HepG2 (cell line): Measurements from ENCODE around the gene UGT1A3. TPM values are rescaled to one million over a fixed set of nuclear protein-coding genes. Genes with fewer than 3 reads are reported as not detected.

Source experiments
- ATAC-seq: fragments of 200-7000 bp; cut with Tn5 transposase; 3 replicates; pipeline ENCODE4 v1.9.1; 2020; ENCODE audit warnings: mild to moderate bottlenecking, moderate library complexity
- BruUV-seq: library from RNA; stranded (reverse); fragments of 400-500 nt; replicated peaks from 2 replicates; lab custom pipeline; 2021; lab: Mats Ljungman, UMichigan
- CTCF ChIA-PET: fragments of 300-600 bp; formaldehyde crosslinking; extraction: SDS; loops from one replicate; lab custom pipeline; 2021; ENCODE audit warnings: low total read pairs, inconsistent platforms, low intra/inter-chr PET ratio; lab: Yijun Ruan, JAX
- POLR2A ChIA-PET: fragments of 350-600 bp; sonication (Branson Sonifier 250); formaldehyde crosslinking; loops from one replicate; lab custom pipeline; 2020; ENCODE audit warnings: antibody characterized with exemption, inconsistent platforms; lab: Yijun Ruan, JAX
- DNase-seq: peaks from one replicate; pipeline ENCODE4 v3.0.0-alpha.2; 2015; ENCODE audit warnings: low spot score
- FAIRE-seq: peaks from 3 replicates; lab custom pipeline; 2011; peaks lifted over from hg19 to GRCh38; lab: Jason Lieb, UNC
- H2AFZ ChIP-seq: one replicate; pipeline ENCODE4 v1.6.1; 2011; ENCODE audit warnings: low read length, inconsistent platforms
- H3K27ac ChIP-seq: fragments of 300-600 bp; 3 replicates; pipeline ENCODE4 v1.8.0; 2011; ENCODE audit warnings: mixed run types, mild to moderate bottlenecking, mixed read lengths, low read length, inconsistent platforms; ENCODE audit not compliant: insufficient read depth; ENCODE audit errors: extremely low read length
- H3K27me3 ChIP-seq, 2 experiments: fragments of 200-600 bp in 1 of 2; 2 replicates in 1 of 2; 3 replicates in 1 of 2; pipeline versions ENCODE4 v1.6.0 to v1.8.0; 2011; ENCODE audit warnings: low read length in 2 of 2, mild to moderate bottlenecking in 2 of 2, moderate library complexity in 2 of 2, inconsistent platforms in 1 of 2; ENCODE audit not compliant: insufficient read depth in 2 of 2, control insufficient read depth in 1 of 2
- H3K36me3 ChIP-seq, 2 experiments: fragments of 200-600 bp in 1 of 2; replicated peaks in 1 of 2; 2 replicates in 1 of 2; 3 replicates in 1 of 2; pipeline versions ENCODE4 v1.5.1 to v1.8.0; 2011; ENCODE audit warnings: low read length in 2 of 2, inconsistent platforms in 1 of 2; ENCODE audit not compliant: insufficient read depth in 2 of 2, control insufficient read depth in 1 of 2
- H3K4me1 ChIP-seq: 2 replicates; pipeline ENCODE4 v1.5.1; 2012; ENCODE audit warnings: low read length, inconsistent platforms; ENCODE audit not compliant: insufficient read depth
- H3K4me2 ChIP-seq: 2 replicates; pipeline ENCODE4 v1.6.0; 2011; ENCODE audit warnings: low read depth, low read length, inconsistent platforms
- H3K4me3 ChIP-seq, 3 experiments: fragments of 200-600 bp in 1 of 3; sonication (generic), shearing (Covaris generic) in 1 of 3; replicated peaks in 1 of 3; 2 replicates each; pipeline ENCODE4 v1.5.1; 2011 to 2016; ENCODE audit warnings: low read length in 3 of 3, inconsistent platforms in 2 of 3, low read depth in 2 of 3, mild to moderate bottlenecking in 2 of 3, control low read depth in 1 of 3, mixed read lengths in 1 of 3; ENCODE audit not compliant: insufficient read depth in 1 of 3
- H3K79me2 ChIP-seq: one replicate; pipeline ENCODE4 v1.6.1; 2011; ENCODE audit warnings: low read length, inconsistent platforms; ENCODE audit not compliant: insufficient read depth
- H3K9ac ChIP-seq: 2 replicates; pipeline ENCODE4 v1.6.0; 2011; ENCODE audit warnings: mild to moderate bottlenecking, low read depth, low read length, inconsistent platforms; ENCODE audit not compliant: insufficient read depth
- H3K9me3 ChIP-seq: 2 replicates; pipeline ENCODE4 v1.5.1; 2012; ENCODE audit warnings: mild to moderate bottlenecking, low read length
- H4K20me1 ChIP-seq: 2 replicates; pipeline ENCODE4 v1.6.0; 2011; ENCODE audit warnings: inconsistent platforms, mild to moderate bottlenecking, low read length, moderate library complexity; ENCODE audit not compliant: insufficient read depth
- ATM ChIP-seq: fragments of 450-650 bp; IDR thresholded peaks from 2 replicates; pipeline ENCODE4 v1.7.1; 2017; ENCODE audit warnings: mild to moderate bottlenecking, borderline replicate concordance
- CBFB ChIP-seq: sonication (generic); formaldehyde crosslinking; IDR thresholded peaks from 2 replicates; pipeline ENCODE4 v1.4.0; 2020; ENCODE audit warnings: missing genetic modification reagents
- CHD2 ChIP-seq: IDR thresholded peaks from 2 replicates; pipeline ENCODE4 v1.6.1; 2011; ENCODE audit warnings: low read depth, low read length, improper control_type of control experiment
- GZF1 ChIP-seq: sonication (generic); formaldehyde crosslinking; IDR thresholded peaks from 2 replicates; pipeline ENCODE4 v1.5.1; 2020; ENCODE audit warnings: mild to moderate bottlenecking, missing genetic modification reagents
- HNF4A ChIP-seq: sonication (generic); formaldehyde crosslinking; IDR thresholded peaks from 2 replicates; pipeline ENCODE4 v1.4.0; 2020; ENCODE audit warnings: missing genetic modification reagents
- HNF4G ChIP-seq, 2 experiments: sonication (generic) in 1 of 2; formaldehyde crosslinking in 1 of 2; IDR thresholded peaks; 2 replicates each; pipeline versions ENCODE4 v1.4.0 to v1.6.1; 2011 to 2020; ENCODE audit warnings: borderline replicate concordance in 2 of 2, low read depth in 2 of 2, mild to moderate bottlenecking in 2 of 2, low read length in 1 of 2, missing genetic modification reagents in 1 of 2, moderate library complexity in 1 of 2
- MYC ChIP-seq: sonication (generic); formaldehyde crosslinking; IDR thresholded peaks from 2 replicates; pipeline ENCODE4 v1.9.0; 2021; ENCODE audit warnings: missing genetic modification reagents, borderline replicate concordance
- PRPF4 ChIP-seq: fragments of 200-400 bp; formaldehyde crosslinking; IDR thresholded peaks from 2 replicates; pipeline ENCODE4 v1.6.1; 2016; ENCODE audit warnings: low read length, low read depth; ENCODE audit not compliant: poor library complexity, severe bottlenecking
- RXRA ChIP-seq: sonication (generic); formaldehyde crosslinking; IDR thresholded peaks from 2 replicates; pipeline ENCODE4 v1.5.1; 2020; ENCODE audit warnings: missing genetic modification reagents
- SMC3 ChIP-seq: IDR thresholded peaks from 2 replicates; pipeline ENCODE4 v1.6.1; 2011; ENCODE audit warnings: low read length, improper control_type of control experiment
- SPEN ChIP-seq: sonication (generic); formaldehyde crosslinking; IDR thresholded peaks from 2 replicates; pipeline ENCODE4 v1.5.1; 2020; ENCODE audit warnings: low read depth, mild to moderate bottlenecking, missing genetic modification reagents
- STAG1 ChIP-seq: sonication (generic); formaldehyde crosslinking; IDR thresholded peaks from 2 replicates; pipeline ENCODE4 v1.4.0; 2020; ENCODE audit warnings: missing genetic modification reagents
- XRCC5 ChIP-seq: fragments of 200-400 bp; formaldehyde crosslinking; optimal IDR thresholded peaks from 2 replicates; pipeline ENCODE3; 2017; ENCODE audit warnings: mild to moderate bottlenecking, low read length
- YY1 ChIP-seq: IDR thresholded peaks from 2 replicates; pipeline ENCODE4 v1.6.1; 2011; ENCODE audit warnings: low read length, low read depth, moderate library complexity, mild to moderate bottlenecking; ENCODE audit not compliant: insufficient read depth, insufficient replicate concordance
- ZC3H13 ChIP-seq: sonication (generic); formaldehyde crosslinking; IDR thresholded peaks from 2 replicates; pipeline ENCODE4 v1.8.1; 2023; ENCODE audit warnings: mild to moderate bottlenecking, missing genetic modification reagents, moderate library complexity
- ZNF264 ChIP-seq: sonication (generic); formaldehyde crosslinking; IDR thresholded peaks from 2 replicates; pipeline ENCODE4 v1.4.0; 2020; ENCODE audit warnings: missing genetic modification reagents
- ZNF354B ChIP-seq: sonication (generic); formaldehyde crosslinking; IDR thresholded peaks from 2 replicates; pipeline ENCODE4 v1.8.0; 2022; ENCODE audit warnings: mild to moderate bottlenecking, missing genetic modification reagents
- ZNF430 ChIP-seq: sonication (generic); formaldehyde crosslinking; IDR thresholded peaks from 2 replicates; pipeline ENCODE4 v1.9.0; 2021; ENCODE audit warnings: mild to moderate bottlenecking, missing genetic modification reagents
- ZNF724P ChIP-seq: sonication (generic); formaldehyde crosslinking; IDR thresholded peaks from 2 replicates; pipeline ENCODE4 v1.8.0; 2022; ENCODE audit warnings: missing genetic modification reagents, borderline replicate concordance
- ZNF761 ChIP-seq: sonication (generic); formaldehyde crosslinking; conservative IDR thresholded peaks from 2 replicates; pipeline ENCODE4 v1.4.0; 2020; ENCODE audit warnings: mild to moderate bottlenecking, missing genetic modification reagents
- WGBS: methylation state at CpG from one replicate; pipeline ENCODE4 v1.1.6; 2017; ENCODE audit warnings: low lambda C conversion rate; 5-methylcytosine and 5-hydroxymethylcytosine counted together
- in situ Hi-C: cut with HindIII; loops from 2 replicates; pipeline ENCODE4 v1.10.0; 2017; ENCODE audit warnings: low pct_unique_long_range_greater_than_20kb; ENCODE audit not compliant: extremely low pct_ligation_motif_present
- intact Hi-C: fragments of 100-400 bp; cut with micrococcal nuclease; formaldehyde crosslinking; loops from one replicate; pipeline ENCODE4 v1.10.0; 2022; ENCODE audit not compliant: unreplicated experiment
- polyA plus RNA-seq, 8 experiments: library from polyadenylated mRNA; depleted of rRNA in 3 of 8; stranded (reverse) in 7 of 8; unstranded in 1 of 8; fragments of >200 nt; fragmentation: Illumina TruSeq in 4 of 8; extraction: Trizol in 4 of 8; gene quantifications; 2 replicates each; pipeline versions ENCODE4 v1.2.1 to v1.2.3, GENCODE V29; 2011 to 2016; ENCODE audit warnings: low read depth in 4 of 8, missing spikeins in 1 of 8, mixed read lengths in 1 of 8; ENCODE audit not compliant: insufficient read depth in 1 of 8
- total RNA-seq, 5 experiments: library from RNA; depleted of rRNA; stranded (reverse); fragments of >200 nt; fragmentation: Illumina TruSeq; extraction: Trizol; gene quantifications; 2 replicates each; pipeline ENCODE4 v1.2.3, GENCODE V29; 2016; ENCODE audit warnings: low read depth in 1 of 5
- TF ChIP-seq, protein P1 (sequence below): sonication (generic); formaldehyde crosslinking; IDR thresholded peaks from 2 replicates; pipeline ENCODE4 v1.5.0; 2020; ENCODE audit warnings: missing genetic modification reagents
- TF ChIP-seq, protein P2 (sequence below): sonication (generic); formaldehyde crosslinking; IDR thresholded peaks from 2 replicates; pipeline ENCODE4 v1.8.1; 2023; ENCODE audit warnings: mild to moderate bottlenecking, moderate library complexity, missing genetic modification reagents

The UGT1A3 gene
- total and polyA plus RNA-seq, 2 of the 13 experiments (the other 11 are each of a cell fraction or from before 2014, with no cell fraction given), result not detected

DNA sequence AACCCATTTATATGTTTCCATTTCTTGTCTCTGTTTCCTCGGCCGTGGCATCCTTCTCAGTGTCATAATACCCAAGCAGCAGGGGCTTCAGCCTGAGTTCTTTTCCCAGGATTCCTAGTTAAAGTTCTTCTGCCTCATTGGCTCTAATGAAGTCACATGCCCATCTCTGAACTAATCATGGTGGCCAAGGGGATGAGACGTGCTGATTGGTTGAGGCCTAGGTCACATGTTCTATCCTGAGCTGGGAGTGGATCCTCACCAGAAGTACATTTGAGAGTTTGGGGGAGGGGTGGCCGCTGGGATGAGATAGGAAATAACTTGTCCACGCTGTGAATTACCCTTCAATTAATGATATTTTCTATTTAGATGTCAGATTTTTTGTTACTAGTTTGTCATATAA is 19.9 kb upstream of the UGT1A3 start:
- CTCF ChIA-PET, result no interaction called here

DNA sequence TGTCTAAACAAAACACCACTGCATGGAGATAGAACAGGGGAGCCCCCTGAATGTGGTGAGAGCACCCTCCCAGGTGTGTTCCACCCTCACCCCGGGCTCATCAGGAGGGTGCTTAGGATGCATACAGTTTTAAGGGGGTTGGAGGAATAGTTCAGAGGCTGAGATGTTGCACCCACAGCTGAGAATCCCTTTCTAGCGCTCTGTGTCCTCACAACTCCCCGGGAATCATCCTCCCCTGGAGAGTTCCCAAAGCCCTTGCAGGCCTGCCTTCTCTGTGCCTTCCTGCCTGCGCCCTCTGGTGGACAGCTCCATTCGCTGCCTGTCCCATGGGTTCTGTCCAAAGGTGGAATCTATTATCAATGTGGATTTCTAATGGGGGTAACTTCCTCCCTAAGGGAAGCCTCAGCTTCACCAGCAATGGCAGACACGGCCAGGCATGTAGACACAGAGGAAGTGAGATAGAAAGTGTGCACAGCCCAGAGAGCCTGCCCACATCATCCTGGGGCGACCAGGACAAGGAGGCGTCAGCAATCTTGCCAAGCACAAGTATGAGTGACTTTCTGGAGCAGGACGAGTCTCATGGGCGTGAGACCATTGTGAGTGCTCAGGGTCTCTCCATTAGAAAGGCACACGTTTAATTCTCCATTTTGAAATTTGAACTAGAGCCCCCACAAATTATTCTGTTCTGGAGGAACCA is 17.4 kb upstream of the UGT1A3 start:
- 38% methylated on average over 10 of the region's 11 CpGs for WGBS
- Histone ChIP-seq H4K20me1 (no peaks in the 10 kb centered on the region), H3K4me1 (no peaks in the 10 kb centered on the region), H3K27ac (no peak overlapping the region), H3K79me2 (no peaks in the 10 kb centered on the region), H3K4me3 (no peak overlapping the region), H3K9me3 (no peaks in the 10 kb centered on the region), H3K4me2 (no peak overlapping the region), H3K9ac (no peak overlapping the region), H3K36me3 (no peaks in the 10 kb centered on the region), H2AFZ (no peak overlapping the region), H3K27me3 (no peaks in the 10 kb centered on the region)
- ATAC-seq (peak; percentile 99), DNase-seq (peak; percentile 64), FAIRE-seq (peak; percentile 94)
- in situ Hi-C loops (no loop called here), intact Hi-C loops (loop anchor here (2.0 to 5.0 kb wide), 4 partner anchors 129 to 309 kb away; no protein-coding TSS in a partner anchor)
- CTCF ChIA-PET, result no interaction called here
- POLR2A ChIA-PET, result no interaction called here
- no TSS peak for BruUV-seq
- TF ChIP-seq SMC3 (peak; percentile 88), STAG1 (CRISPR knock-in tag) (peak; percentile 87), SPEN (CRISPR knock-in tag) (no peak), CHD2 (no peak), HNF4A (CRISPR knock-in tag) (peak; percentile 34; the same call in 1 of the 2 replicates), XRCC5 (peak; percentile 70), HNF4G (IDR thresholded peaks at IDR 0.05; ENCODE audit: borderline replicate concordance, low read depth, low read length) (0 out of 2 replicates have a peak, but pooled peaks have one; percentile 41), HNF4G (CRISPR knock-in tag; IDR thresholded peaks at IDR 0.05; ENCODE audit: borderline replicate concordance, low read depth) (no peak), PRPF4 (no peak), ZNF761 (CRISPR knock-in tag) (no peak)
- TF ChIP-seq, protein P1, sequence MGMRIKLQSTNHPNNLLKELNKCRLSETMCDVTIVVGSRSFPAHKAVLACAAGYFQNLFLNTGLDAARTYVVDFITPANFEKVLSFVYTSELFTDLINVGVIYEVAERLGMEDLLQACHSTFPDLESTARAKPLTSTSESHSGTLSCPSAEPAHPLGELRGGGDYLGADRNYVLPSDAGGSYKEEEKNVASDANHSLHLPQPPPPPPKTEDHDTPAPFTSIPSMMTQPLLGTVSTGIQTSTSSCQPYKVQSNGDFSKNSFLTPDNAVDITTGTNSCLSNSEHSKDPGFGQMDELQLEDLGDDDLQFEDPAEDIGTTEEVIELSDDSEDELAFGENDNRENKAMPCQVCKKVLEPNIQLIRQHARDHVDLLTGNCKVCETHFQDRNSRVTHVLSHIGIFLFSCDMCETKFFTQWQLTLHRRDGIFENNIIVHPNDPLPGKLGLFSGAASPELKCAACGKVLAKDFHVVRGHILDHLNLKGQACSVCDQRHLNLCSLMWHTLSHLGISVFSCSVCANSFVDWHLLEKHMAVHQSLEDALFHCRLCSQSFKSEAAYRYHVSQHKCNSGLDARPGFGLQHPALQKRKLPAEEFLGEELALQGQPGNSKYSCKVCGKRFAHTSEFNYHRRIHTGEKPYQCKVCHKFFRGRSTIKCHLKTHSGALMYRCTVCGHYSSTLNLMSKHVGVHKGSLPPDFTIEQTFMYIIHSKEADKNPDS (CRISPR knock-in tag), result no peak
- TF ChIP-seq, protein P2, sequence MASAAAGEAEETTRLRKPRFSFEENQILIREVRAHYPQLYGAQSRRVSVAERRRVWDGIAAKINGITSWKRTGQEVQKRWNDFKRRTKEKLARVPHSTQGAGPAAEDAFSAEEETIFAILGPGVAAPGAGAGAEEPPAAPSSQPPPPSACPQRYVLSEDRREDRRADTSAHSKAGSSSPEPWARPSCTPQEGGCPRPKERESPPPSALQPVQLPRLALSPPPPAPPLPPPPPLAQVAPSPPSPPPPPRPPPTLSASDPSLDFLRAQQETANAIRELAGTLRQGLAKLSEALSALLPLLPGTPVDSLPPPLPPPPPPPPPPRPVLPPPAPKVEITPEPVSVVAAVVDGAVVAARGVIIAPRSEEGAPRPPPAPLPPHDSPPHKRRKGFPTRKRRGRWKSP, result no peak

More for the DNA sequence above, 19.9 kb upstream of the UGT1A3 start:
- WGBS, result 68% methylated on average over 5 of the region's 5 CpGs
- H3K27ac ChIP-seq, result no peak overlapping the region
- TF ChIP-seq CBFB (CRISPR knock-in tag) (no peak), ATM (no peak), ZNF724P (no peak), GZF1 (CRISPR knock-in tag) (no peak), YY1 (no peak), ZNF430 (CRISPR knock-in tag) (no peak), MYC (CRISPR knock-in tag) (no peak), ZC3H13 (CRISPR knock-in tag) (no peak), RXRA (CRISPR knock-in tag) (no peak), ZNF354B (no peak), ZNF264 (CRISPR knock-in tag) (no peak)
- H3K4me1 ChIP-seq, result no peaks in the 10 kb centered on the region
- no peaks in the 10 kb centered on the region for H3K9me3 ChIP-seq
- no peaks in the 10 kb centered on the region for H4K20me1 ChIP-seq
- intact Hi-C loops (no loop called here), in situ Hi-C loops (no loop called here)
- no peak overlapping the region for H3K4me2 ChIP-seq
- H3K4me3 ChIP-seq, result no peak overlapping the region
- no TSS peak for BruUV-seq
- POLR2A ChIA-PET, result no interaction called here
- no peak for DNase-seq
- H3K9ac ChIP-seq, result no peak overlapping the region
- H3K36me3 ChIP-seq, result no peaks in the 10 kb centered on the region
- H3K27me3 ChIP-seq, result no peaks in the 10 kb centered on the region
- no peak for FAIRE-seq
- ATAC-seq, result no peak
- no peaks in the 10 kb centered on the region for H3K79me2 ChIP-seq
- H2AFZ ChIP-seq, result no peak overlapping the region
